HEK293 (cell line): ENCODE results near the gene NEMP1.
A peak's percentile ranks its signal among the peaks of the same experiment; 100 is the strongest.

Source experiments
- BCL11A ChIP-seq: fragments of 450-650 bp; formaldehyde crosslinking; IDR thresholded peaks from 2 replicates; pipeline ENCODE4 v1.5.1; 2016; ENCODE audit warnings: low read depth, missing biosample characterization, missing genetic modification characterization
- BCL11B ChIP-seq: fragments of 450-650 bp; formaldehyde crosslinking; IDR thresholded peaks from 2 replicates; pipeline ENCODE4 v1.5.1; 2016; ENCODE audit warnings: low read depth, missing biosample characterization, missing genetic modification characterization
- BCL6B ChIP-seq: fragments of 450-650 bp; formaldehyde crosslinking; IDR thresholded peaks from 2 replicates; pipeline ENCODE4 v1.5.1; 2017; ENCODE audit warnings: missing biosample characterization, missing genetic modification characterization
- HOXD13 ChIP-seq: sonication (generic); formaldehyde crosslinking; IDR thresholded peaks from 2 replicates; pipeline ENCODE4 v1.8.0; 2022; ENCODE audit warnings: missing genetic modification reagents, borderline replicate concordance
- PRDM1 ChIP-seq: fragments of 450-650 bp; formaldehyde crosslinking; IDR thresholded peaks from 2 replicates; pipeline ENCODE4; 2016; ENCODE audit warnings: missing biosample characterization, missing genetic modification characterization
- REST ChIP-seq: fragments of 450-650 bp; formaldehyde crosslinking; IDR thresholded peaks from 2 replicates; pipeline ENCODE4 v1.5.1; 2016; ENCODE audit warnings: missing biosample characterization, missing genetic modification characterization
- ZBTB10 ChIP-seq: fragments of 450-650 bp; formaldehyde crosslinking; IDR thresholded peaks from 2 replicates; pipeline ENCODE4 v1.5.1; 2016; ENCODE audit warnings: missing biosample characterization, missing genetic modification characterization
- ZBTB44 ChIP-seq: fragments of 450-650 bp; IDR thresholded peaks from 2 replicates; pipeline ENCODE4 v1.5.1; 2018; ENCODE audit warnings: missing biosample characterization, mild to moderate bottlenecking, missing genetic modification characterization
- ZBTB48 ChIP-seq: fragments of 450-650 bp; formaldehyde crosslinking; IDR thresholded peaks from 2 replicates; pipeline ENCODE4 v1.5.1; 2016; ENCODE audit warnings: missing biosample characterization, missing genetic modification characterization
- ZBTB8A ChIP-seq: fragments of 450-650 bp; formaldehyde crosslinking; IDR thresholded peaks from 2 replicates; pipeline ENCODE4 v1.5.1; 2016; ENCODE audit warnings: missing biosample characterization, missing genetic modification characterization
- ZFHX2 ChIP-seq: fragments of 450-650 bp; formaldehyde crosslinking; conservative IDR thresholded peaks from 2 replicates; pipeline ENCODE4 v1.5.1; 2016; ENCODE audit warnings: missing biosample characterization, missing genetic modification characterization
- ZFP3 ChIP-seq: fragments of 450-650 bp; formaldehyde crosslinking; IDR thresholded peaks from 2 replicates; pipeline ENCODE4 v1.5.1; 2016; ENCODE audit warnings: low read depth, missing biosample characterization, missing genetic modification characterization
- ZFP37 ChIP-seq: fragments of 450-650 bp; formaldehyde crosslinking; IDR thresholded peaks from 2 replicates; pipeline ENCODE4 v1.5.1; 2016; ENCODE audit warnings: missing biosample characterization, missing genetic modification characterization
- ZNF132 ChIP-seq: fragments of 450-650 bp; formaldehyde crosslinking; IDR thresholded peaks from 2 replicates; pipeline ENCODE4 v1.5.1; 2017; ENCODE audit warnings: missing biosample characterization, missing genetic modification characterization, borderline replicate concordance
- ZNF214 ChIP-seq: fragments of 450-650 bp; formaldehyde crosslinking; IDR thresholded peaks from 2 replicates; pipeline ENCODE4 v1.5.1; 2017; ENCODE audit warnings: missing biosample characterization, mild to moderate bottlenecking, missing genetic modification characterization, borderline replicate concordance
- ZNF221 ChIP-seq: fragments of 450-650 bp; formaldehyde crosslinking; IDR thresholded peaks from 2 replicates; pipeline ENCODE4 v1.5.1; 2017; ENCODE audit warnings: missing biosample characterization, missing genetic modification characterization, borderline replicate concordance
- ZNF274 ChIP-seq, 2 experiments: fragments of 200-500 bp in 1 of 2; fragments of 450-650 bp in 1 of 2; sonication (Bioruptor generic) in 1 of 2; formaldehyde crosslinking in 1 of 2; IDR thresholded peaks; 2 replicates each; pipeline versions ENCODE4 v1.5.1 to v1.6.1; 2014 to 2016; ENCODE audit warnings: borderline replicate concordance in 1 of 2, inconsistent platforms in 1 of 2, low read length in 1 of 2, missing biosample characterization in 1 of 2, missing genetic modification characterization in 1 of 2
- ZNF350 ChIP-seq: fragments of 450-650 bp; formaldehyde crosslinking; IDR thresholded peaks from 2 replicates; pipeline ENCODE4 v1.5.0; 2017; ENCODE audit warnings: missing biosample characterization, mild to moderate bottlenecking, missing genetic modification characterization
- ZNF362 ChIP-seq: fragments of 450-650 bp; formaldehyde crosslinking; IDR thresholded peaks from 2 replicates; pipeline ENCODE4 v1.5.1; 2016; ENCODE audit warnings: missing biosample characterization, missing genetic modification characterization
- ZNF391 ChIP-seq: fragments of 450-650 bp; formaldehyde crosslinking; IDR thresholded peaks from 2 replicates; pipeline ENCODE4 v1.5.1; 2016; ENCODE audit warnings: low read depth, missing biosample characterization, missing genetic modification characterization, borderline replicate concordance
- ZNF610 ChIP-seq: fragments of 450-650 bp; formaldehyde crosslinking; IDR thresholded peaks from 2 replicates; pipeline ENCODE4 v1.5.1; 2016; ENCODE audit warnings: missing biosample characterization, missing genetic modification characterization, borderline replicate concordance
- ZNF621 ChIP-seq: fragments of 450-650 bp; formaldehyde crosslinking; IDR thresholded peaks from 2 replicates; pipeline ENCODE4 v1.5.1; 2017; ENCODE audit warnings: missing biosample characterization, missing genetic modification characterization
- ZNF639 ChIP-seq: fragments of 450-650 bp; formaldehyde crosslinking; IDR thresholded peaks from 2 replicates; pipeline ENCODE4 v1.5.1; 2016; ENCODE audit warnings: missing biosample characterization, missing genetic modification characterization
- ZNF843 ChIP-seq: fragments of 450-650 bp; formaldehyde crosslinking; IDR thresholded peaks from 2 replicates; pipeline ENCODE4 v1.5.1; 2016; ENCODE audit warnings: missing biosample characterization, missing genetic modification characterization
- ZSCAN5A ChIP-seq: fragments of 450-650 bp; formaldehyde crosslinking; IDR thresholded peaks from 2 replicates; pipeline ENCODE4 v1.5.1; 2016; ENCODE audit warnings: missing biosample characterization, missing genetic modification characterization

Gene NEMP1

GRCh38 chr12:57111031-57111734, 32.6 kb upstream of the NEMP1 start, which contains the start of gene STAT6 (continued):
- no peak for TF ChIP-seq ZNF639 (tag by site-specific recombination)
- TF ChIP-seq ZNF350 (tag by site-specific recombination) = no peak
- no peak for TF ChIP-seq ZNF274 (IDR thresholded peaks at IDR 0.05; ENCODE audit: low read length)
- no peak for TF ChIP-seq ZNF274 (tag by site-specific recombination; IDR thresholded peaks at IDR 0.05; ENCODE audit: borderline replicate concordance)
- no peak; the same call in 1 of the 2 replicates for TF ChIP-seq ZBTB48 (tag by site-specific recombination)
- TF ChIP-seq ZFHX2 (tag by site-specific recombination) = peak; percentile 50; the same call in 1 of the 2 replicates
- TF ChIP-seq BCL11A = no peak
- TF ChIP-seq BCL11B (tag by site-specific recombination) = peak; percentile 33; the same call in 1 of the 2 replicates
- TF ChIP-seq ZNF132 = no peak
- TF ChIP-seq ZSCAN5A (tag by site-specific recombination) = no peak
- TF ChIP-seq ZNF362 = no peak
- no peak for TF ChIP-seq ZNF214 (tag by site-specific recombination)
- TF ChIP-seq ZBTB8A (tag by site-specific recombination) = no peak
- no peak for TF ChIP-seq BCL6B (tag by site-specific recombination)
- TF ChIP-seq REST (tag by site-specific recombination) = peak; percentile 93
- TF ChIP-seq ZFP3 (tag by site-specific recombination) = no peak
- no peak for TF ChIP-seq ZNF621 (tag by site-specific recombination)
- no peak for TF ChIP-seq ZFP37 (tag by site-specific recombination)
- TF ChIP-seq ZBTB10 (tag by site-specific recombination) = peak; percentile 51; the same call in 1 of the 2 replicates
- TF ChIP-seq HOXD13 (CRISPR knock-in tag) = no peak
- TF ChIP-seq PRDM1 (tag by site-specific recombination) = peak; percentile 79
- no peak for TF ChIP-seq ZNF221 (tag by site-specific recombination)
- TF ChIP-seq ZNF610 (tag by site-specific recombination) = no peak
- no peak for TF ChIP-seq ZNF843 (tag by site-specific recombination)
- no peak for TF ChIP-seq ZBTB44
- no peak for TF ChIP-seq ZNF391 (tag by site-specific recombination)
